ENCODE data around the gene PRDM15.

DNA sequence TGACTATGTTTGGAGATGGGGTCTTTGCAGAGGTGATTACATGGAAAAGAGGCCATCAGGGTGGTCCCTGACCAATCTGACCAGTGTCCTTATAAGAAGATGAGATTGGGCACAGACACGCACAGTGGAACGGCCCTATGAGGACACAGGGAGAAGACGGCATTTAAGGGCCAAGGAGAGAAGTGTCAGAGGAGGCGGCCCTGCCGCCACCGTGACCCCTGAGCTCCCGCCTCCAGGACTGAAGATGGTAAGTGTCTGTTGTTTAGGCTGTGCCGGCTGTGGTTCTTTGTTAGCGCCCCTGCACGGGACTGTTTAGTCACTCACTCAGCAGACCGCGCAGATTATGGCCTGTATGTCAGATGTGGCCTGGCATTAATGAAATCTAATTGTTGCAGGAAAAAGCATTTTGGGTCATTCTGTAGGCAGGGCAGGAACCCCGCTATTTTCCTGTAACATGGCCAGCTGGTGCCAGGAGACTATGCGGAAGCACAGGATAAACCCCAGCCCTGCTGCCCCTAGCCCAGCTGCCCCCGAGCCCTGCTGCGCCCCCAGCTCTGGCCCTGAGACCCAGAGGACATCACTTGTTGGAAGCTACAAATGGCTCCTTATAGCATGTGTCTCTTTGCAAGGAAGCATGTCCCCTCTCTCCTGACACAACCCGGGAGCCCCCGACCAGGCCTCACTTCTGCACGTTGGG, 58.6 kb downstream of the PRDM15 start:
- TF ChIP-seq CTCF (optimal IDR thresholded peaks at IDR 0.05 in 1 of 3, IDR thresholded peaks at IDR 0.05 in 1 of 3, conservative IDR thresholded peaks at IDR 0.05 in 1 of 3; ENCODE audit: extremely low read depth in 1 of 3, insufficient read depth in 2 of 3, low read length in 3 of 3) (no peak), EZH2 (IDR thresholded peaks at IDR 0.05; ENCODE audit: low read length) (no peak)
